Mesothelial cell of epicardium (in vitro differentiated cells): ENCODE results near the gene GBA3. TPM values are rescaled to one million over a fixed set of nuclear protein-coding genes. Genes with fewer than 3 reads are reported as not detected.

ENCODE experiments used
- DNase-seq, 2 experiments: peaks; one replicate each; pipeline ENCODE4 v3.0.0; 2021; ENCODE audit warnings: low spot score in 2 of 2; ENCODE audit not compliant: unreplicated experiment in 2 of 2
- H3K27ac Mint-ChIP-seq: 2 replicates; pipeline ENCODE4 v1.8.0; 2021; ENCODE audit warnings: mixed read lengths
- H3K27me3 Mint-ChIP-seq: 2 replicates; pipeline ENCODE4 v1.8.0; 2021; ENCODE audit warnings: low read depth, mixed read lengths
- H3K36me3 Mint-ChIP-seq: 2 replicates; pipeline ENCODE4 v1.8.0; 2021; ENCODE audit warnings: mixed read lengths
- H3K4me1 Mint-ChIP-seq: 2 replicates; pipeline ENCODE4 v1.8.0; 2021; ENCODE audit warnings: mixed read lengths
- H3K4me3 Mint-ChIP-seq: 2 replicates; pipeline ENCODE4 v1.8.0; 2021; ENCODE audit warnings: mild to moderate bottlenecking, moderate library complexity, mixed read lengths
- H3K9me3 Mint-ChIP-seq: 2 replicates; pipeline ENCODE4 v1.8.0; 2021; ENCODE audit warnings: mixed read lengths
- CTCF ChIP-seq: fragments of 200-600 bp; sonication (generic); IDR thresholded peaks from one replicate; pipeline ENCODE4 v1.5.0; 2021; ENCODE audit warnings: antibody characterized with exemption; ENCODE audit not compliant: unreplicated experiment
- total RNA-seq: library from RNA; stranded (reverse); gene quantifications from 3 replicates; pipeline ENCODE4 v1.2.1, GENCODE V29; 2021

The GBA3 gene
- not detected in 3 replicates for total RNA-seq

GRCh38 chr4:22692736-22693135, at the start of gene GBA3:
TSS of gene GBA3 (plus strand) at chr4:22692937.
- H3K4me1 Mint-ChIP-seq = peaks cover 2% of the 10 kb centered on the region

GRCh38 chr4:22643952-22644351, 48.8 kb upstream of the GBA3 start:
- H3K36me3 Mint-ChIP-seq = peaks cover 5% of the 10 kb centered on the region

More at GRCh38 chr4:22692736-22693135, at the start of gene GBA3:
- peaks cover 28% of the 10 kb centered on the region for H3K27me3 Mint-ChIP-seq
- no peaks in the 10 kb centered on the region for H3K9me3 Mint-ChIP-seq
- no peak within 1 kb of the TSS for H3K27ac Mint-ChIP-seq
- H3K36me3 Mint-ChIP-seq = no peaks in the 10 kb centered on the region
- TF ChIP-seq CTCF = no peak
- no peak within 1 kb of the TSS for H3K4me3 Mint-ChIP-seq
- no peak for DNase-seq

GRCh38 chr4:22645481-22646182, 47.1 kb upstream of the GBA3 start:
- Mint-ChIP-seq H3K36me3 (peaks cover 2% of the 10 kb centered on the region), H3K4me3 (no peak overlapping the region), H3K9me3 (peaks cover 14% of the 10 kb centered on the region), H3K27me3 (no peaks in the 10 kb centered on the region), H3K27ac (no peak overlapping the region), H3K4me1 (peaks cover 4% of the 10 kb centered on the region)
- DNase-seq = no peak
- TF ChIP-seq CTCF = no peak

More at GRCh38 chr4:22643952-22644351, 48.8 kb upstream of the GBA3 start:
- TF ChIP-seq CTCF = no peak
- peaks cover 26% of the 10 kb centered on the region for H3K9me3 Mint-ChIP-seq
- peaks cover 4% of the 10 kb centered on the region for H3K4me1 Mint-ChIP-seq
- H3K27ac Mint-ChIP-seq = no peak overlapping the region
- H3K27me3 Mint-ChIP-seq = no peaks in the 10 kb centered on the region
- H3K4me3 Mint-ChIP-seq = no peak overlapping the region
- no peak for DNase-seq

GRCh38 chr4:22648996-22649395, 43.7 kb upstream of the GBA3 start:
- Mint-ChIP-seq H3K27ac (no peak overlapping the region), H3K9me3 (peaks cover 5% of the 10 kb centered on the region), H3K4me1 (peaks cover 4% of the 10 kb centered on the region), H3K27me3 (no peaks in the 10 kb centered on the region), H3K4me3 (no peak overlapping the region), H3K36me3 (no peaks in the 10 kb centered on the region)
- no peak for DNase-seq
- TF ChIP-seq CTCF = no peak

GRCh38 chr4:22650771-22651170, 42.0 kb upstream of the GBA3 start:
- no peak for DNase-seq
- TF ChIP-seq CTCF = no peak
- H3K27ac Mint-ChIP-seq = no peak overlapping the region
- peaks cover 6% of the 10 kb centered on the region for H3K9me3 Mint-ChIP-seq
- no peaks in the 10 kb centered on the region for H3K36me3 Mint-ChIP-seq
- H3K4me3 Mint-ChIP-seq = no peak overlapping the region
- no peaks in the 10 kb centered on the region for H3K27me3 Mint-ChIP-seq
- peaks cover 4% of the 10 kb centered on the region for H3K4me1 Mint-ChIP-seq
